ENCODE data around the gene PBX3.

PBX3 gene

DNA sequence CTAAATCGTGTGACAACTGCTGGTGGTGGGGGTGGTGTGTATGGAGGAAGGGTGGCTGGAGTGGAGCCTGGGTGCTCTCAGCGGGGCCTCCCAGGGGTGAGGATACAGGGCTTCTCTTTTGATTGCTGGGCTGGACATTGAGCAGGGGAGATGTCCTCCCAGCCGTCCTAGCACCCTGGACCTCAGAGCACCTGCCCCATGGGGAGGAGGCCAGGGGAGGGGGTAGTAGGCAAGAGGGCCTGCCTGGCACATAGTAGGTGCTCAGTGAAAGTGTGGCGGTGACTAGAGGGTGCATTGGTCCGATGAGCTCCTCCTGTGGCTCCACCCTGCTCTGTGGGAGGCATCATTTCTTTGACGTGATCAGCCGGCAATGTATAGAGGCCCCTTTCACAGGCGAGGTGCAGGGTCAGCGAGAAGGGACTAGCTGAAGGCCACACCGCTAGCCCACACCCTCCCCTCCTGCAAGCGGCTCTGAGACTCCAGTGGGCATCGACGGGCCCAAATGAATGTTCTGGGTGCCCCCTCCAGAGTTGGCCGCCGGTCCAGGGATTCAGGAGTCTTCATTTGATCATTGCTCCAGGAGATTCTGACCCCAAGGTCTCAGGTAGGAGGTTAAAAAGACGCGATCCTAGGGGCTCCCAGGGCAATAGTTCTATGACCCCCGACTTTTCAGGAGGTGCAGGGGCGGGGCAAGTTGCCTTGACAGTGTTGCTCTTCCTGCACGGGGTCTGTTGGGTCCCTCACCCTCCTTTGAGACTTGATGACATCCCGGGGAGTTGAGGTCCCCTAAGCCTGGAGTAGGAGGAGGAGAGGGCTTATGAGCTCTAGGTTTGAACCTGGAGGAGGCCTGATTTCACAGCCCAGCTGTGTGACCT lies 255.5 kb downstream of the PBX3 start:
- no peak overlapping the region for H3K4me3 ChIP-seq (ENCODE audit: control insufficient read depth, low read depth, low read length)
- no peak for DNase-seq (ENCODE audit: low read depth)
- TF ChIP-seq, protein P1, sequence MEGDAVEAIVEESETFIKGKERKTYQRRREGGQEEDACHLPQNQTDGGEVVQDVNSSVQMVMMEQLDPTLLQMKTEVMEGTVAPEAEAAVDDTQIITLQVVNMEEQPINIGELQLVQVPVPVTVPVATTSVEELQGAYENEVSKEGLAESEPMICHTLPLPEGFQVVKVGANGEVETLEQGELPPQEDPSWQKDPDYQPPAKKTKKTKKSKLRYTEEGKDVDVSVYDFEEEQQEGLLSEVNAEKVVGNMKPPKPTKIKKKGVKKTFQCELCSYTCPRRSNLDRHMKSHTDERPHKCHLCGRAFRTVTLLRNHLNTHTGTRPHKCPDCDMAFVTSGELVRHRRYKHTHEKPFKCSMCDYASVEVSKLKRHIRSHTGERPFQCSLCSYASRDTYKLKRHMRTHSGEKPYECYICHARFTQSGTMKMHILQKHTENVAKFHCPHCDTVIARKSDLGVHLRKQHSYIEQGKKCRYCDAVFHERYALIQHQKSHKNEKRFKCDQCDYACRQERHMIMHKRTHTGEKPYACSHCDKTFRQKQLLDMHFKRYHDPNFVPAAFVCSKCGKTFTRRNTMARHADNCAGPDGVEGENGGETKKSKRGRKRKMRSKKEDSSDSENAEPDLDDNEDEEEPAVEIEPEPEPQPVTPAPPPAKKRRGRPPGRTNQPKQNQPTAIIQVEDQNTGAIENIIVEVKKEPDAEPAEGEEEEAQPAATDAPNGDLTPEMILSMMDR (IDR thresholded peaks at IDR 0.05; ENCODE audit: control insufficient read depth, insufficient read depth, low read depth, low read length, missing control alignments), result no peak

DNA sequence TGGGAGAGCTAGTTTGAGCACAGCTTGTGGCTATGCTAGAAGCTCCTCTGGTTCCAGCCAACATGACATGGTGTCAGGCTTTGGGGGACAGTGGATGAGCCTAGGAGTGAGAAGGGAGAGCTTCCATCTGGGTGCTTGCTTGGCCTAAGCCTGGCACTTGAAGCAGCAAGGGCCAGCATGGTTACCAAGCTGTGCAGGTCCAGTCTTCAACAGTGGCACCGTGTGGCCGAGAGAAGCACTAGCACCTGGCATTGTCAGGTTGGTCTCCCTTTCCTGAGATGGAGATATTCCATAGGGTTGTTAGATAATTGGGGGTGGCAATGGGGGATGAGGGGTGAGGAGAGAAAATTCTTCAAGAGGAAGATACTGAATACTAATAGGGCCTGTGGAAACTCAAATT lies 261.9 kb downstream of the PBX3 start:
- no peak for DNase-seq (ENCODE audit: low read depth)
- H3K4me3 ChIP-seq (ENCODE audit: control insufficient read depth, low read depth, low read length), result no peak overlapping the region
- TF ChIP-seq, protein P1 (IDR thresholded peaks at IDR 0.05; ENCODE audit: control insufficient read depth, insufficient read depth, low read depth, low read length, missing control alignments), result peak; percentile 21

DNA sequence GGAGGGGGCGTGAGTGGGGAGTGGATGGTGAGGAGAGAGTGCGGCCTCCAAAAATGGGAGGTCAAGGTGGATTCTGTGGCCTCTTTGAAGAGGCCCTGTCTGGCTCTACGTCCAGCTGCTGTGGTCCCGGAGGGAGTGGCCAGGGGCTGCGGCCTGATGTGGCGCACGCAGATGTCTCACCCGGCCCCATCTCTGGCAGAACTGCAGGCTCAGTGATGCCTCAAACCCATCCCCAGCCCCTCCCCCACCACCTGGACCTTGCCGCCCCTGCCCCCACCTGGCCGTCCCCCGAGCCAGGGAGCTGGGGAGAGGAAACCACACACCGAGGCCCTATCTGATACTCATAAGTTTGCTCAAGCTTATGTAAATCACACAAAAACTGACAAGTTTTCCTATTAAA lies 267.6 kb downstream of the PBX3 start:
- H3K4me3 ChIP-seq (ENCODE audit: control insufficient read depth, low read depth, low read length), result no peak overlapping the region
- TF ChIP-seq, protein P1 (IDR thresholded peaks at IDR 0.05; ENCODE audit: control insufficient read depth, insufficient read depth, low read depth, low read length, missing control alignments), result no peak
- DNase-seq (ENCODE audit: low read depth), result no peak

DNA sequence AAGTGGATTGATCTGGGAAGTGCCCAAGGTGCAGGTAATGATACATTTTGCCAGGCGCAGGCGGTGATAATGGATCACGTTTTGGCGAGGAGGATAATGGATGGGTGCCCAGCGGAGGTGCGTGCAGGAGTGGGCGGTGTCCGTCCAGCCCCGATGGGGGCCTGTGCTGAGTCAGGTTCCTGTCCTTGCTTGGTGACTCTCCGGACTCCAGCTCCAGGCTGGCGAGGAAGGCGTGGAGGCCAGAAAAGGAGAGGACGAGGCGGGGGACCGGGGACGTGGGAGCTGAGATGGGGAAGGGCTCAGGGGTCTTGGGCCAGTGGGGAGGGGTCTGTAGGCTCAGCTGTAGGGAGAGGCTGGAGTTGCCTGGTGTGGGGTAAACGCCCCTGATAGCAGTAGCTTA lies 268.3 kb downstream of the PBX3 start:
- DNase-seq (ENCODE audit: low read depth), result no peak
- TF ChIP-seq, protein P1 (IDR thresholded peaks at IDR 0.05; ENCODE audit: control insufficient read depth, insufficient read depth, low read depth, low read length, missing control alignments), result no peak
- H3K4me3 ChIP-seq (ENCODE audit: control insufficient read depth, low read depth, low read length), result no peak overlapping the region

DNA sequence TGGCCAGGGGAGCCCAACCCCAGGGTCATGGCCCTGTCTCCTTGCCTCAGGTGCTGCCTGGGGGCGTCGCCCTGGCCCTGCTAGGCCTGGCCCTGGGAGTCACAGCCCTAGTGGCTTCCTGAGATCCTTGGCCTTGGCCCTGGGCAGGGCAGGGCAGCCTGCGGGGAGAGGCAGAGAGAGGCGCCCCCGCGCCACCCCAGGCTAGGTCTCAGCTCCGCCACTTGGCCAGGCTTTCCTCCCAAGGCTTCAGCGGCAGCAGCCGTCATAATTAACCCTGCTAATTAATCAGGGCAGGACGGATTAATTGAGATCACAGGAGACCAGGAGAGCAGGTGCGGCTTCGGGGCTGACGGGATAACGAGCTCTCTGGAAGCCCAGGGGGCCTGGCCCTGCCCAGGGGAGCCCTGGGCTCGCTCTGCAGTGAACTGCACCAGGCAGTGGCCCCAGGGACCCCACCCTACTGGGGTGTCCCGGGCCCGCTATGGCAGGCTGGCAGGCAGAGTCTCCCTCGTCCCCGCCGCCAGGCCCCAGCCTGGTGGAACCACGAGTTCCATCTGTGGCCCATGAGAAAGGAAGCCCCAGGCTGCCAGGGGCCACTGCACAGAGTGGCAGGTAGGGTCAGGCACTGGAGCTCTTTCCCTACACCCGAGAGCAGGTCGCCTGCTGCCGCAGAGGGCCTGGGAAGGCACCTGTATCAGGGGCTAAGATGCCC lies 269.6 kb downstream of the PBX3 start:
- no peak overlapping the region for H3K4me3 ChIP-seq (ENCODE audit: control insufficient read depth, low read depth, low read length)
- TF ChIP-seq, protein P1 (IDR thresholded peaks at IDR 0.05; ENCODE audit: control insufficient read depth, insufficient read depth, low read depth, low read length, missing control alignments), result no peak
- no peak for DNase-seq (ENCODE audit: low read depth)
